HG03342 (cell line): ENCODE results near the gene MYO5B.
A peak's percentile ranks its signal among the peaks of the same experiment; 100 is the strongest.
"Not testable (repeated sequence)": the region's sequence is repeated elsewhere in the genome, so short reads cannot be mapped to it uniquely, and the experiment has no call there.

Source experiments
- ATAC-seq: cut with Tn5 transposase; IDR thresholded peaks from one replicate; pipeline ENCODE4 v1.9.1; 2021; ENCODE audit warnings: mild to moderate bottlenecking, moderate library complexity; ENCODE audit not compliant: unreplicated experiment

MYO5B gene

DNA sequence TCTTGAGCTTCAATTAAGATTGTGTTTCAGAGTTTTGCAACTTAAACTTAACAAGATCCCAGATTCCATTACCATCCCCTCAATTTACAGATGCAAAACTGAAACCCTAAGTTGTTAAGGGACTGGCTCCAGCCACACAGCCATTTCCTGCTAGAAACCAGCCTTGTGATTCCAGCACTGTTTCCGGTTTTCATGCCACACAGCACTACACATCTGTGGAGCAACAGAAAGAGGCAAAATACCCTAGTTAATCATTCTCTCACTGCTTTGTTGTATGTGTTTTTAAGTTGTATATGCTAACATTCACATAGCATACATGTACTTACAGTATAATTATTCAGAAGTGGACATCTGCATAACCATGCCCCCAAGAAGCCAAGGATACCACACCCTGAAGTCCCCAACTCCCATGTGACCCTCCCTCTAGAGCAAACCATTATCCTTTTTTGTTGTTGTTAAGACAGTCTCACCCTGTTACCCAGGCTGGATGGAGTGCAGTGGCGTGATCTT is 87.4 kb downstream of the MYO5B start:
- ATAC-seq, result no peak

DNA sequence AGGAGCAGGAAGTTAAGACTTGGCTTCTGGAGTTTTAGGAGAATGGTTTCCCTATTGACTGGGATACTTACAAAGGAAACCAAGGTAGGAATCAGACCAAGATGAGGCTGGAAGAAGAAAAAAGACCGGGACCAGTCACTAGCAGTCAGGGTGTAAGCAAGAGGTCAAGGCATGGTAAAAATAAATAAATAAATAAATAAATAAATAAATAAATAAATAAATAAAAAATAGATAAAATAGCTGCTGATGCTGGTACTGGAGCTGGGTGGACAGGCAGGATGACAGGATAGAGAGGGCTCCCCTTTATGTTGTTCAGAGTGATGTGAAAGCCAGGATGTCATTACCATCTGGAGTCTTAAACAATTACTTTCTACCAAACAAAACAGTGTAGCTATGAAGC is 89.9 kb downstream of the MYO5B start:
- ATAC-seq, result no peak

DNA sequence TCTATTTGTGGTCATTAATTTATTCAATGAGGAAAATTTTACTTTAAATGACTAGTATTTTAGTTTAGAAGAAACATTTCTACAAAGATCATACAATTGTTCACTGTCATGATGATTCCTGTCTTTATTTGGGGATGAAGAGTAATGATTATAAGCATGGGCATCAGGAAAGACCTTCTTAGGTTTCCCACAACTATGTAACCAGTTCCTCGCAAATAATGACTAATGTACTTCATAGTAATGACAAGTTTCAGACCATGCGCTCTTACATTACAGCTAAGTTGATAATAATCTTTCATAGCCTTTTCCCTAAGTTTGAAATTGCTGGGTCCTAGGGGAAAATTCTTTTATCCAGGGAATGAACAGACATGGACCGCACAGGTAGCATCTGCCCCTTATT is 90.5 kb downstream of the MYO5B start:
- ATAC-seq, result no peak

DNA sequence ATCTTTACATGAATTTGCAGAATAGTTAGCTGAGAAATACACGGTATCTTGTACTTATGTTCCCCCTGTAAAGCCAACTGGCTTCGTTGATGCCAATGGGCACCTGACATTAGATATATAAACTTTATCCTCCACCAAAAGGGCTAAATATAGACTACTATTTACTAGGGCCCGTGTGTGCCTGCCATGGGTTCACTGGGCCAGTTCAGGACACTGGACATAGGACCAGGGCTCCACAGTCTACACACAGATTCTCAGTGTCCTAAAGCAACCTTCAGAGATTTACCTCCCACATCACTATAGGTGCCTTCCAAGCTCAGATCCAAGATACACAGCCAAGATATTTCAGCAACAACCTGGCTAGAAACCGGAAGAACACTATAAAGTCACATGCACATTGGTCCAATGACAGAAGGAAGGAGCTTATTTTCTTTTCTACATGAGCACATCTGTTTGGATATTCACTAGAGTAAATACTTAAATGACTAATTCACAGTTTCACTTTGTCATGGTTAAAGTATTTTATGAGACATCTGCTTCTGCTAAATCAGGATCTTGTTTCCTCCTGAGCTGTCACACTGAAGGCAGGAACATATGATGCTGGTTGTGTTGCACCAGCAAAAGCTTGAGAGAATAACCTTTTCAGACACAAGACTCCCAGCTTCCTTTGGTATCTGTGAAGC is 95.1 kb downstream of the MYO5B start:
- peak; percentile 84 for ATAC-seq

DNA sequence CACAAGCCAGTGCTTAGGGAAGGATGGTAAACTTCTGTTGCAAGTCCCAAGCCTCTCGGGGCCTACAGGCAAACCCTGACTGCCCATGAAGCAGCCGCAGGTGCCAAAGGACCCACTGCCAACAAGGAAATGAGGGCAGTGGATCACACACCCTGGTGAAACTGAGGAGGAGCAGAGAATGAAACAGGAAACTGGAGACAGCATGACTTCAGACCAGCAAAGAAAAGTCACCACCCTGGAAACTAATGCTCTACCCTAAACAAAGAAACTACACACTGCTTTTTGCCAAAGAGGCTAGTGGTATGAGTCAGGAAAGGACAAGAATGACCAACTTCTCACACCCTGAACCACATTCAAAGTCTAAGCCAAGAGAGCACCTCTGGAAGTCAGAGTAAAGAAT is 97.2 kb downstream of the MYO5B start:
- no peak for ATAC-seq

DNA sequence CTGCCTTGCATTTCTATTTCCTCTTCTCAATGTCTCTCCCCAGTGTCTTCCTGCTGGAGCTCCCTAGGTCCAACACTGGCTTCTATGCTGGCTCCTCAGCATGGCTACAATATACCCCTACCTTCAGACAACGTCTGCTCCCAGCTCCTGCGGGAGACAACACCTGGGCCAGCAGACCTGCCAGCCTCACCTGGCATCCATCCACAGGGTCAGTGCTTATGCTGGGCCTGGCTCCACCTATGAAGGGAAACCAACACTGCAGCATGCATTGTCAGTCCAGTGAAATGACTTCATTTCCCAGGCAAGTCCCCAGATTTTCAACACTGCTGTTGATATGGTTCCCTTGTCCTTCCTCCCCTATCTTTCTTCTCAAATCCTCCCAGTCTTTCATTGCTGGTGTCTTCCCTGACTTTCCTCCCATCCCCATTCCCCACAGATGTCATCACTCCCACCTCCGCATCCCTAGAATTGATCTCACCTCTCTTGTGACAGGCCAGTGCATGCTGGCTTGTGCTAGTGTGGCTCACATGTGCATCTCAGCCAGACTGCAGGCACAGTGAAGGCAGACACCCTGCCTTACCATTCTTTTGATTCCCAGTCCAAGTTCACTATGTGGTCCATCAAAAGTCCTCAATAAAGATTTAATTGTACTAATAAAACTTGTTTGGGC is 98.0 kb downstream of the MYO5B start:
- ATAC-seq, result no peak

DNA sequence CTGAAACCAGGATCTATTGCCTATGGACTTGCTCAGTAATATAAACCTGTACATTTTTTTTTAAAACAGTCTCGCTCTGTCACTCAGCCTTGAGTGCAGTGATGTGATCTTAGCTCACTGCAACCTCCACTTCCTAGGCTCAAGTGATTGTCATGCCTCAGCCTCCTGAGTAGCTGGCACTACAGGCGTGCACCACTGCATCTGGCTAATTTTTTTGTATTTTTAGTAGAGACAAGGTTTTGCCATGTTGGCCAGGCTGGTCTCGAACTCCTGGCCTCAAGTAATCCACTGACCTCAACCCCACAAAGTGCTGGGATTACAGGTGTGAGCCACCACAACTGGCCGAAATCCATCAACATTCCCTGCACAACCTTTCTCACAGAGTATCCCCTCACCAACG is 100.2 kb downstream of the MYO5B start:
- ATAC-seq, result not testable (repeated sequence)

DNA sequence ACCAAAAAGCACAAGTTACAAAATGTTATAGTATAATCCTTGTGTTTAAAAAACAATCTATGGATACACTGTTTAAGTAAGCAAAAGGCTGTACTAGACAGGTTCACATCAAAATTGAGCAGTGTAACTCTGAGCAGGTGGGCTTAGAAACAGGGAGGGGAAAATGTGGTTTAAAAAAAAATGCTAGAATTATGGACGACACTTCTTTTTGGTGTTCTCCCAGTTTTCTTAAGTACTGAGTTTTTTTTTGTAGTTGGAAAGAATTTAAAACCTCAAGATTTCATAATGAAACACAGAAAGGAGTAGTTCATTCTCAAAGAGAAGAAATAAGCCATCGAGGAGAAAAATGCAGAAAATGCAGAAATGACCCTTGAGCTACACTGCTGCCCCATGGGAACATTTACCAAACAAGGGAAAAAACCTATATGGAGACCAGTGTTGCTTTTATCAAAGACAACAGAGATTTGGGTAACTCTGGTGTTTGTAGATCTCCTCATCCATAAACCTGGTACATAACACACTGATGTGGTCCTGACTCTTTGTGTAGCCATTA is 100.7 kb downstream of the MYO5B start:
- ATAC-seq, result no peak

DNA sequence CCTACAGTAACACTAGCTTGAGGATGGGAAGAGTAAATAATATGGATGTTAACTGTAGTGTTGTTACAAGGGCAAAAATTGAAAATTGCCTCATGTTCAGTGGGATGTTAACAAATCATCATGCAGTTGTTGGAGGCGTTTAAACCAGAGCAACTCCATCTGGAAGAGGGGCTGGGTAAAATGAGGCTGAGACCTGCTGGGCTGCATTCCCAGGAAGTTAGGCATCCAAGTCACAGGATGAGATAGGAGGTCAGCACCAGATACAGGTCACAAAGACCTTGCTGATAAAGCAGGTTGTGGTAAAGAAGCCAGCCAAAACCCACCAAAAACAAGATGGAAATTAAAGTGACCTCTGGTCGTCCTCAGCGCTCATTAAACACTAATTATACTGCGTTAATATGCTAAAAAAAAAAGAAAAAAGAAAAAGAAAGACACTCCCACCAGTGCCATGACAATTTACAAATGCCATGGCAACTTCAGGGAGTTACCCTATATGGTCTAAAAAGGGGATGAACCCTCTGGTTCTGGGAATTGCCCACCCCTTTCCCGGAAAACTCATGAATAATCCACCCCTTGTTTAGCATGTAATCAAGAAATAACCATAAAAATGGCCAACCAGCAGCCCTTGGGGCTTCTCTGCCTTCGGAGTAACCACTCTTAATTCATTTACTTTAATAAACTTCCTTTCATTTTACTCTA is 101.4 kb downstream of the MYO5B start:
- ATAC-seq, result no peak

DNA sequence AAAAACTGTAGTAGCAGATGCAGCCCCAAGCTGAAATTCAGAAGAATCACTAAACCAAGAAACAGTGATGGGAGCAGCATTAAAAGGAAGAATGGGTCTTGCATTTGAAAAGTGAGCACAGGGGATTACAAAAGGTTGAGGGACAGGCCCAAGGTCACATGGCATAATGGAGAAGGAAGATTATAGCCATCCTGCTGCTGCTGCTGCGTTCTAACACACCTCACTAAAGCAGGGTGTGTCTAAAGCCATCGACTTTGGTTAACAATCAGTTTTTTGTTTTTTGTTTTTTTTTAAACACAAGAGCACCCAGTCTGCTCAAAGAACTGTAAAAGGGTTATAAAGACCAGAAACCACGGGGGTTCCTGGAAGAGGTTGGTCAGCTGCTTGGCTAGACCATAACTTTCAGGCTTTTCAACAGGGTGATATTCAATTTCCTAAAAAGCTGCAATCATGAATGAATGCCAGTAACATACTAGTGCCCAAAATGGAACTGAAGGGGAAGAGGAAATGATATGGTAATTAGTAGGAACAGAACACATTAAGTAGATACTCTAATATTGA is 102.6 kb downstream of the MYO5B start:
- ATAC-seq, result no peak

DNA sequence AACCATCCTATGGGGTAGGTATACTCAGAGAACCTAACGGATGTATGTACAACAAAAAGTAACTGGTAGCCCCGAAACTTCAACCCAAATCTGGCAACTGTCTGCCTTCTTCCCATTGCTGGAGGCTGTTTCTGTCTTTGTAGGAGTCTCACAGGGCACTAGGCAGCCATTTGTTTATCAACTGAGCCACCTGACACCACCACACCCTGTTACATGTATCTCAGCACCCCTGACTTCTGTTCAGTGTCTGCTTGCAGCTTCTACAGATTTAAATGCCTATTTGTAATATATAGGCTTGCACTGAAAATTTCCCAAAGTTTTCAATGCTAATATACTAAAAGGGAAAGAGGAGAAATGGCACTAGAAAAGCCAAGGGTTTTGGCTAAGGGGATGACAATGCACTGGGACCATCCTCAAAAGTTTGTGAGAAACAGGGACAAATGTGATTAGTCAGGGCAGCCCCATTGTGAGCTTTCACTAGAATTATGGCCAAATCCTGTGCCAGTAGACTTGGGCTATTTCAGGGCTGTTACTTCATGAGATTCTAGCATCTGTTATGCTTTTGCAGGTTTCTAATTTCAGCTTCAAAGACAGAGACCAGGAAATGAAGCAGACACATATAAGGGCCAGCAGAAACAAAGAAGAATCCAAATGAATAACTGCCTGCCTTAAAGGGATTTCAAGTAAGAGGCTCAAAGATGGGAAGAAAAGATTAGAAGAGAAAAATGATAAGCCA is 103.3 kb downstream of the MYO5B start:
- no peak for ATAC-seq

DNA sequence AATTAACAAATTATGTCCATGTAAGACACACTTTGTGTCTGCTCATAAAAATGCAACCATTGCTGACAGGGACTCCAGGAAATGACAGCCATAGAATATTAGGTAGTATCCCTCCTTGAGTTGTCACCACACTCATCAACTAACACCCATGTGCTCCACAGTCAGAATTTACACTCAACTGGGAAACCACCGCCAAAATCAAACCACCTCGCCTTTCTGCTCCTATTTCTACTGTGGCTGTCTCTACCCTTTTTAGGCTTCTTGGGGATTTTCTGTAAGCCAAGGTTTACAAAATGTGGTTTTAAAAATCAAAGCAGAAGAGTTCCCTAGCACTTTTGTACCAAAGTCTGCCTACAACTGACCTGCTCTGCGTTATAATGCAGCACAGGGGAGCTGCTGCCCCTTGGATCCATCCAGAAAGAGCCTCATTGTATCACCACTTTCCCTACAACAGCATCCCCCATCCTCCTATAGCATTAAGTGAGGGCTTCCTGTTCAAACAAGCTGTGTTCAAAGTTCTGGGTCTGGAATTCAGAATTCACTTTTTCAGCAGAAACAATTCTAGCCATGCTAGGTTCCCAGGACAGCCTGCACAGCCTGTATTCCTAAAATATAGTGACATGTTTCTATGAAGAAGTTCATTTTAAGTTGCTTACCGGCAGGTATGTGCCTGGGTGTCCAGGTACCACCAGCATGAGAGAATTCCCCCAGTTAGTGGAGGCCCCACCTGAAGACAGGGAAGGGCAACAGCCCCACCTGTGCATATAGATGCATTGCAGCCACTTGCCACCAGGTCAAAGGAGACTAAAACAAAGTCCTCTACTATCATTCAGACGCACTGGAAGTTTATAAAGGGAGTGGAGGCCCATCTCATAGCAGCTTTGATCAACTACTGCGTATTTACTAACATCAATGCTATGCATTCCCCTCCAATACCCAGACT is 104.3 kb downstream of the MYO5B start:
- ATAC-seq, result no peak

DNA sequence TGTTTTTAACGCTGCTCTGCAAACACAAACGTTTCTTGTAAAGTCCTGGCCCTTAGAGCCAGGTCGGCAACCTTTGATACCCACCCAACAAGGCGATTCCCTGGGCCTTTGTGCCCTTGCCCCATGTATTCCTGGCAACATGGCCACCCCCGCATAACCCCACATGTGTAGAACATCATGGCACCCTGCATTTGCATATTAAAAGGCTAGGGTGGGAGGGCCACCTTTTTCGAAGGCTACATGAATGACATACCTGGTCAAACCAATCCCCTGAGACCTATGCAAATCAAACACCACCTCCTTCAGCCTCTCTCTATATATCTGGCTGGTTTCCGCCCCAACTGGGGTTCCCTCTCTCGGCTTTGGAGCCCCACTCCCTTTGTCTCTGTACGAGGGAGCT is 105.2 kb downstream of the MYO5B start:
- no peak for ATAC-seq

DNA sequence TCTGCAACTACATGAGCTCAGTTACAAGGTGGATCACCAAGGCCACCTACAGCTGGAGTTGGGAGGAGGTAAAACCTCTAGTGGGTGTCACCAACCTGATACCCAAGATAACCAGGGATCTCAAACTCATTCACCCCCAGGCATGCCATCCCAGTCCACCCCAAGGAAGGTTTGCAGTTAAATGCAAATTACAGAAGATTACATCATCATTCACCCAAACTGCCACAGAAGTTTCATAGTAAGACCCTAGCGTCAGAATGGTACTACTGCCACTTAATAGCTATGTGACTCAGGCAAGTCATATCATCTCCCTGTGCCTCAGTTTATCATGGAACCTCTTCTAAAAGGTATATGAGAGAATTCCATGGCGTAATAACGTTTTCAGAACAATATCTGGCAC is 111.2 kb downstream of the MYO5B start:
- ATAC-seq, result no peak

DNA sequence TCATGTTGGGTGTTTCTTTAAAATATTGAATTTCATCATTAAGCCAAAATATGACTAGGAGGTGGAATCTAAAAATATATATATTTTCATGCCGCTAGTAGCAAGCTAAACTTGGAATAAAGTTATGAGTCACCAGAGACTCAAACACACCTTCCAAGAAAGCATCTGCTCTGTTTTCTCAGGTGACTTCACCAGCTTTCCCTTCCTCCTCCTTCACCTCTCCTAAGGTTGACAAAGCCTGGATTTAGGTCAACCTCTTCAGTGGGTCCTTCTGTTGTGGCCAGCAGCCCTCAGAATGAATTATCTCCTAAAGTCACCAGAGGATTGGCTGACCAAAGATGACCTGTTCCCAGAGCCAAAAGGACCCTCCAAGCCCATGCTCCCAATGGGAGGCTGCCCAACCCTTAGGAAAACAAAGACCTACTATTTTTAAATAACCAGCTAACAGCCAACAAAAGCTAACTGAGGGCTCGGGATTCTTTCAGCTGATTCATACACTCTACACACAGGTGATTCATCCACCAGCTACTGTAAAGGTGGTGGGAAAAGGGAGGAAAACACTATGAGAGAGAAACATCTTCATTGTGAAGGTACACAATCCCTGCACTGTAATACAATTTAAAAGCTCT is 113.9 kb downstream of the MYO5B start:
- no peak for ATAC-seq

DNA sequence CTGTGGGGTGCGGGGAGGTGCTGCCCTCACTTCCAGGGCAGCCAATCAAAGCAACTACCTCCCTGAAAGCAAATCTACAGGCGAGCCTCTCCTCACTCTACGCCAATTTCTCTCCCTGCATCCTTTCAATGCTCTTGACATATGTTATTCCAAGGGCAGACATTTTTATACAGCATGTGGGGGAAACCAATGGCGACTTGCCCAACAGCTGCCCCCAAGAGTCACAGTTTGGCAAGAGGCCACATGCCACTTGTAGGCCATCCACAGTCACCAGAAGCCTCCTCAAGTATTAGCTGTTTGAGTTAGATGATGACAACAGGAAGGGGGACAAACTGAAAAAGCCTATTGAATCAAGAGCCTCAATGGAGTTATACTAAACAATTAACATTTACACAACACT is 114.6 kb downstream of the MYO5B start:
- ATAC-seq, result no peak

DNA sequence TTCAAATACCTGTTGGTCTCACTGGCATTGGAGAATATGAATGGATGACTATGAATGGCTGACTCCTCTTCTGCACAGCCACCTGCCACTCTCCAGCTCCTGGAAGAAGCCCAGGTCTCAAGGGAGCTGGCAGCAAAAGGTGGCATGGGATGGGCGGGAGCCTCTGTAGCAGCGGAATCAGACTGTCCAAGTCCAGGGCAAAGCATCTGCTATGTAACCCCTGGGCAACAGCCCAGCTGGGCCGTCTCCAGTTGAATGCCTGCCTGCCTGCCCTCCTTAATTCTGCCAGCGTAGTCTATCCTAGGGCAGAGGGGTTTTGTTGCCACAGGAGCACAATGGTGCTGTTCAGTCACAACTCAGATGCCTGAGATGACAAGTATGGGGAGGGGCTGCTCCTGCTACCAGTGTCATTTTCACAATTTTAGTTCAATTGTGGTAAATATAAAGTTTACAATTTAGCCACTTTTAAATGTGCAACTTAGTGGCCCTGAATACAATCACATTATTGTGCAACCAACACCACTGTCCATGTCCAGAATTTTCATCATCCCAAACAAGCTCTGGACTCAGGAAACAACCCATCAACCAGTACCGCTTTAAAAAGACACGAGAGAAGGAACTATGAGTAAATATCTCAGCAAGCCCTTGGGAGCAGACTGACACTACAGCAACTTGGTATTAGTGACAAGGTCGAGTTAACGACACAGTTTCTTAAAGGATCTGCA is 115.2 kb downstream of the MYO5B start:
- no peak for ATAC-seq

DNA sequence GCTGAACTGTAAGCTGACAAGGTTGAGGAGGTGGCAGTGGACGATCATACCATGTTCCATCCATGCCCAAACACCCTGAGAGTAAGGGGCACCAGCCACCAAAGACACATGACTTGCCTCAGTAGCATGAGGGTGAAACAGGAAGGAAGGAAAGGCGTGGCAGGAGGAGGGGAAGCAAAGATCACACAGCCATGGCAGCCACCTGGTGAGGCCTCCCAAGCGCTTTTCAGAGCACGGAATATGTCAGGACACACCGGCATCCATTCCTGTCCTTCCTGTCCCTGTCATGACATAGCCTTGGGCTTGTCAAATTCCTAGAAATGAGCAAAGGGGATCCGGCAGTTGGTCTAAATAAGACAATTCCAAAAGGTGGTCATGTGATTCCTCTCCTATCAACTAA is 118.7 kb downstream of the MYO5B start:
- ATAC-seq, result no peak

DNA sequence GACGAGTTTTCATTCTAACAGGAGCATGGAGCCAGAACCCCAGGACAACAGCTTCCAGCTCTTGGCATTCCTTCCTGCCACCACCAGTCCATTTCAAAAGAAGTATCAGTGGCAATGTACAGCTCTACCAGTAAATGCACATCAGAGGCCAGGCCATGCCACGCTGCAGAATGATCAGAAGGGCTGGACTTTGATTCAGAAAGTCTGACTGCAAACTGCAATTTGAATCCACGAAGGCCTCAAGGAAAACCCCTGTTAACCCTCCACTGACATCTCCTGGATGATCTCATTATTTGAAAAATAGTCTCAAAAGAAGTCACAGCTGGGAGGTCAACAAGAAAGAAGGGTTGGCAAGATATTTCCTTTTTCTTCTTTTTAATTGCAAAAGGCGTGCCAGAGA is 119.2 kb downstream of the MYO5B start:
- ATAC-seq, result no peak
